GM13976 (cell line): ENCODE results near the gene BICRA.

ENCODE experiments used
- DNase-seq: peaks from one replicate; pipeline ENCODE4 v3.0.0; 2012; ENCODE audit warnings: low spot score
- CTCF ChIP-seq: IDR thresholded peaks from 2 replicates; pipeline ENCODE4 v1.5.1; 2012; ENCODE audit warnings: borderline replicate concordance, mild to moderate bottlenecking; ENCODE audit not compliant: insufficient read depth; ENCODE audit errors: extremely low read depth, missing control alignments, control extremely low read depth
- in situ Hi-C: fragments of 300-500 bp; cut with MboI; formaldehyde crosslinking; loops from one replicate; pipeline ENCODE4 v1.12.0; 2022; ENCODE audit warnings: low sequenced_read_pairs, mixed read lengths, inconsistent platforms; ENCODE audit not compliant: unreplicated experiment

The BICRA gene

DNA sequence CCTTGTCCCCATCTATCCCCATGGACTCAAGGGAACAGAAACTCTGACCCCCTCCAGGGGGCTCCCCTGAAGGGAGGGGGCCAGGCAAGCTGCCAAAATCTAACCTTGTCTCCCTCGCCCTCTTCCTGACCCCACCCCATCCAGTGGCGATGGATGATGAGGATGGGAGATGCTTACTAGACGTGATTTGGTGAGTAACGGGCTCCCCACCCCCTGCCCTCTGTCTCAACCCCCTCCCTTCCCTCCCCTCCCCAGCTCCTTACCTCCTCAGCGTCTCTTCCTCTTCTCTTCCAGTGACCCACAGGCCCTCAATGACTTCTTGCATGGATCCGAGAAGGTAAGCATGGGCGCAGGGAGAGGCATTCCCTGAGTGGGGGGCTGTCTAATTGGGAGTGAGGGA is 64.5 kb downstream of the BICRA start:
- no peak for TF ChIP-seq CTCF
- in situ Hi-C loops: no loop called here
- DNase-seq: no peak

DNA sequence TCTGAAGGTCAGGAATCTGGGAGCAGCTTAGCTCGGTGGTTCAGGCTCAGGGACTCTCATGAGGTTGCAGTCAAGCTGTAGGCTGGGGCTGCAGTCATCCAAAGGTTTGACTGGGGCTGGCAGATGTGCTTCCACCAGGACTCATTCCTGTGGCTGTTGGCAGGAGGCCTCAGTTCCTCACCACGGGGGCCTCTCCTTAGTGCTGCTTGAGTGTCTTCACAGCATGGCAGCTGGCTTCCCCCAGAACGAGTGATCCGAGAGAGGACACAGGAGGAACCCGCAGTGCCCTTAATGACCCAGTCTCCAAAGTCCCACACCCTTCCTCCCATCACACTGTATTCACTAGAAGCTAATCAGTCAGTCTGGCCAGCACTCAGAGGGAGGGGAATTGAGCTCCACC is 65.6 kb downstream of the BICRA start:
- TF ChIP-seq CTCF: no peak
- in situ Hi-C loops: no loop called here
- no peak for DNase-seq

DNA sequence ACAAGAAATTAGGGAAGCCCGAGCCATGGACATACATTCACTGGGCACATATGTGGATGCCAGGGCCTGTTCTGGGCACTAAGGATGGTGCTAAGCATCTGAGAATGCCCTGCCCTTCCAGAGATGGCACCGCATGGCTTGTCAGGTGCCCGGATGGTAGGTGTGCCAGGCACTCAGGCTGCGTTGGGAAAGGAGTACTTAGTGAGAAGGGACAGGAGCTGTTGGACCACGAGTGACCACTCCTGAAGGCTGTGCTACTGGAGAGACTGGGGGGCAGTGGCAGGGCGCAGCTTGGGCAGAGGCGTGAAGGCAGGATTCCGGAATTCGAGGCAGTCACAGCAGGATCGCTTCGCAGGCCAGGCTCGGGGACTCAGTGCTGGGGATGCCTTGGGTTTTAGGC is 66.3 kb downstream of the BICRA start:
- in situ Hi-C loops: no loop called here
- TF ChIP-seq CTCF: no peak
- no peak for DNase-seq

- no peak for DNase-seq
- TF ChIP-seq CTCF: no peak
- in situ Hi-C loops: no loop called here
Observed at GRCh38 chr19:47675859-47676258, 66.9 kb downstream of the BICRA start.

DNA sequence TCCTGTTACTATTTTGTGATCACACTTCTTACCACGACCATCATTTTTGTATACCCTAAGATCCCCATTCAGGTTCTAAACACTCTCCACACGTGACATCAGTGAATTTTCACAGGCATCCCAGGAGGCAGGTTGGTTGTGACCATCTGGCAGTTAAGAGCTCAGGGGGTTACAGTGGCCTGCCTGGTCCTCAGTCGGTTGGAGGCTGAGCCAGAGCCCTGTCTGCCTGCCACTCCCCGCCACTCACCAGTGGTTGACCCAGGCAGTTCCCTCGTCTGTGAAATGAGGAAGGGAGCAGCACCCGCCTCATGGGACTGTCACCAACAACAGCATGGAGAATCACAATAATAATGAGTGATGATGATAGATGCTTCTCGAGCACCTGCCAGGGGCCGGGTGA is 67.9 kb downstream of the BICRA start:
- in situ Hi-C loops: no loop called here
- TF ChIP-seq CTCF: no peak
- no peak for DNase-seq

DNA sequence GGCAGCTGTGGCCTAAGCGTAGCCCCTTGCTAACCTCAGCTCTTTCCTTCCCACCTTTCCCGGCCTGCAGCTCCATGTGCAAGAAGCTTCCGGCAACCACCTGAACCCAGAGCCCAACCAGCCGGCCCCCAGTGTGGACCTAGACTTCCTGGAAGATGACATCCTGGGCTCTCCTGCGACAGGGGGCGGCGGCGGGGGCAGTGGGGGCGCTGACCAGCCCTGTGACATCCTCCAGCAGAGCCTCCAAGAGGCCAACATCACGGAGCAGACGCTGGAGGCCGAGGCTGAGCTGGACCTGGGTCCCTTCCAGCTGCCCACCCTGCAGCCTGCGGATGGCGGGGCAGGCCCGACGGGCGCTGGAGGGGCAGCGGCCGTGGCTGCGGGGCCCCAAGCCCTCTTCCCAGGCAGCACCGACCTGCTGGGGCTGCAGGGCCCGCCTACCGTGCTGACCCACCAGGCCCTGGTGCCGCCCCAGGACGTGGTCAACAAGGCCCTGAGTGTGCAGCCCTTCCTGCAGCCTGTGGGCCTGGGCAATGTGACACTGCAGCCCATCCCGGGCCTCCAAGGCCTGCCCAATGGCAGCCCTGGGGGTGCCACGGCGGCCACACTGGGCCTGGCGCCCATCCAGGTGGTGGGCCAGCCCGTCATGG is 70.4 kb downstream of the BICRA start:
- in situ Hi-C loops: no loop called here
- TF ChIP-seq CTCF: no peak

More for the DNA sequence above, 70.4 kb downstream of the BICRA start:
- no peak for DNase-seq
